Dendritic cell treated with granulocyte-macrophage colony-stimulating factor and Interleukin-4, amounts not matched to agents 40 ng/mL and 50 ng/mL, for 4 days (primary cell): ENCODE data around the gene GPRC5A.

ENCODE experiments used
- H3K27ac Mint-ChIP-seq: one replicate; pipeline ENCODE4 v1.8.0; 2022; ENCODE audit warnings: mild to moderate bottlenecking, mixed read lengths
- H3K27me3 Mint-ChIP-seq: one replicate; pipeline ENCODE4 v1.8.0; 2022; ENCODE audit warnings: mild to moderate bottlenecking, mixed read lengths
- H3K36me3 Mint-ChIP-seq: one replicate; pipeline ENCODE4 v1.8.0; 2022; ENCODE audit warnings: low read depth, mixed read lengths
- H3K4me1 Mint-ChIP-seq: one replicate; pipeline ENCODE4 v1.8.0; 2022; ENCODE audit warnings: low read depth, mixed read lengths
- H3K4me3 Mint-ChIP-seq: one replicate; pipeline ENCODE4 v1.8.0; 2022; ENCODE audit warnings: mild to moderate bottlenecking, moderate library complexity, mixed read lengths
- H3K9me3 Mint-ChIP-seq: one replicate; pipeline ENCODE4 v1.8.0; 2022; ENCODE audit warnings: mixed read lengths
- intact Hi-C: fragments of 100-400 bp; cut with micrococcal nuclease; formaldehyde crosslinking; loops from one replicate; pipeline ENCODE4 v1.15.0; 2022

Gene GPRC5A

DNA sequence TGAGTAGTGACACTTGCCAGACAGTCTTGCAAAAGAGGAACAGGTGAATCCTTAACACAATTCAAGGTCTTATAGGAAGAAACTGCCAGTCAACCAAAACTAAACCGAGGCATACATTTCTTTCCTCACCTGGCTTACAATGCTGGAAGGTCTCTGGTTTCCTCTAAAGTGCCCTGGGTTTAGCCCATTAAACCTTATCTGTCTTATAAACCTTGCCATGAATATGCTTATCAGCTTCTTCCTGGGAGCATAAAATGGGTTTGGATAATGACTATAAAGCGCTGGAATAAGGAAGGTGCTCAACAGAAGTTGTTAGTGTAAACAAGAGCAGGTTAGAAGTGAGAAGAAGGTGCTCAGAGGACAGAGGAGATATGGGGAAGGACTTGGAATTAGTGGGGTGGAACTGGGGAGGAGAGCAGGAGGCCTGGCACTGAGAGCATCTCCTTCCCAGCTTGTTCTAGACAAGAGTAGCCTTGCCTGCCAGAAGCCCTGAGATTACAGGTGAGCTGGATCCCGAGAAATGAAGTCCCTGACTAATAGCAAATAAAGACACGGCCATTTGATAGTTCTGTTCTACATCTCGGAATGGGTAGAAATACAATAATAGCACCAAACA is 14.1 kb upstream of the GPRC5A start:
- intact Hi-C loops: no loop called here
- H3K36me3 Mint-ChIP-seq: no peaks in the 10 kb centered on the region
- H3K4me3 Mint-ChIP-seq: no peak overlapping the region
- H3K9me3 Mint-ChIP-seq: no peaks in the 10 kb centered on the region
- H3K4me1 Mint-ChIP-seq: peaks cover 12% of the 10 kb centered on the region
- no peak overlapping the region for H3K27ac Mint-ChIP-seq
- H3K27me3 Mint-ChIP-seq: no peaks in the 10 kb centered on the region

DNA sequence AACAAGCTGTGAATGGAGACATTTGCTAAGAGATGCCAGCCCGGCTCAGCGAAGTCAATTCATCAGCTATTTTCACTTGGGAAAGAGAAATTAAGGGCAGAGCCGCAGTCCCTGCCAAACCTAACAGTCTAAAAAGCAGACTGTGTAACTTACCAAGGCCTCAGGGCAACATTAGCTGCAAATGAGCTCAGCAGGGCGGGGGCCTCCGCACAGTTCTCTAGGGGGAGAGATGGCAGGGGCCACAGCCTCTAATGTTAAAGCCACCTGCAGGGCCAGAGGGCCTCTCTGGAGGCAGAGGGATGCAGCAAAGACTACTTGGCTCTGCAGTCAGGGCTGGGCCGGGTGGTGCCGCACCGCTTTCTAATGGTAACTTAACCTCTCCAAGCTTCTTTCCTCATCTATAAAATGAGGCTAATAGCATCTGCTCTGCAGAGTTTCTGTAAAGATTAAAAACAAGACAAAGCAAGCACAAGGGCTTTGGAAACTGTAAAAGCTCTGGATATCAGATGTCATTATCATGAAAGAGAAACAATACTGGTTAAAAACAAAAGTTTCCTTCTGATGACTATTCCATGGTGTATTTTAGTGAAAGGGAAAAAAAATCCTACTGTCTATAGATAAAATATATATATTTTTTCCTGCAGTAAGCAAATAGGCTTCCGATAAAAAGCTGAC is 13.4 kb upstream of the GPRC5A start:
- Mint-ChIP-seq H3K27ac (no peak overlapping the region), H3K9me3 (no peaks in the 10 kb centered on the region), H3K4me3 (no peak overlapping the region), H3K27me3 (no peaks in the 10 kb centered on the region), H3K36me3 (no peaks in the 10 kb centered on the region), H3K4me1 (peaks cover 12% of the 10 kb centered on the region)
- intact Hi-C loops: no loop called here

DNA sequence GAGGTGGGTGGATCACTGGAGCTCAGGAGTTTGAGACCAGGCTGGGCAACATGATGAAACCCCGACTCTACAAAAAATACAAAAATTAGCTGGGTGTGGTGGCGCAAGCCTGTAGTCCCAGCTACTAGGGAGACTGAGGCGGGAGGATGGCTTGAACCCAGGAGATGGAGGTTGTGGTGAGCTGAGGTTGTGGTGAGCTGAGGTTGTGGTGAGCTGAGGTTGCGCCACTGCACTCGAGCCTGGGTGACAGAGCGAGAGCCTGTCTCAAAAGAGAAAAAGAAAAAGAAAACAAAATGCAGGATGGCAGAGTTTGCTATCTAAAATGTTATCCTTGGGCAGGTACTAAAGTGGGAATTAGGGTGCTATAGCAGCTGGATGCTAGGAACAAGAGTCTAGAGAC is 10.8 kb upstream of the GPRC5A start:
- no peaks in the 10 kb centered on the region for H3K36me3 Mint-ChIP-seq
- H3K4me1 Mint-ChIP-seq: peaks cover 6% of the 10 kb centered on the region
- H3K27ac Mint-ChIP-seq: no peak overlapping the region
- no peaks in the 10 kb centered on the region for H3K9me3 Mint-ChIP-seq
- no peaks in the 10 kb centered on the region for H3K27me3 Mint-ChIP-seq
- intact Hi-C loops: no loop called here
- no peak overlapping the region for H3K4me3 Mint-ChIP-seq

DNA sequence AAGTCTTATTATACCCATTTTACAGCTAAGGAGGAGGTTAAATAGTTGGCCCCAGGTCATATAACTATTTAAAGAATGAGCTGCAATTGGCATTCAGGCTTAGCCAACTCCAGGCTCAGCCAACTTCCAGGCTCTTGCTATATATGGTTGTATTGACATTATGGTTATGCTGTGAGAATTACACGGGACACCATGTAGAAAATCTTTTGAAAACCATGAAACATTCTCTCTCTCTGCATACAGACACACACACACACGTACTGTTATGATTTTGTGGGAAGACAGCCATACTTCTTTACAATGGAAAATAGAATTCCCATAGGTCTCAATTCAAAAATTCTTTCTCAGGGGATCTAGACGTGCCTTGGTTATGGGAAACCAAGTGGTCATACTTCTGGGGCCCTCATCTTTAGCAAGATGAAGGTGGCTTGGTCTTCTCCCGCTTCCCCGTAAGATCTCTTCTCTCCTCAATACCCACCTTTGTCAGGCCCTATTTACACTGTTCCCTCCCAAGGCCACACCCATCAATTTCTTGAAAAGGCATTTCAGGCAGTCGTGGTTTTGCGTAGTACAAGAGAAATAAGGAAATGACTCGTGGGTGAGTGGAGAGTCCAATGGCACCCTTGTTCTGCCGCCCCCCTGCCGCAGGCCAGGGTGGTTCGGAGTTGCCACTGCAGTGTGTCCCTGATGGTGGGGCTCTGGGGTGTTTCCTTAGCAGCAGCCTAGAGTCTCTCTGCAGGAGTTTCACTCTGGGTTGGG is 10.0 kb upstream of the GPRC5A start:
- Mint-ChIP-seq H3K4me3 (no peak overlapping the region), H3K27ac (no peak overlapping the region), H3K27me3 (no peaks in the 10 kb centered on the region), H3K4me1 (peaks cover 6% of the 10 kb centered on the region), H3K36me3 (no peaks in the 10 kb centered on the region), H3K9me3 (no peaks in the 10 kb centered on the region)
- intact Hi-C loops: no loop called here

DNA sequence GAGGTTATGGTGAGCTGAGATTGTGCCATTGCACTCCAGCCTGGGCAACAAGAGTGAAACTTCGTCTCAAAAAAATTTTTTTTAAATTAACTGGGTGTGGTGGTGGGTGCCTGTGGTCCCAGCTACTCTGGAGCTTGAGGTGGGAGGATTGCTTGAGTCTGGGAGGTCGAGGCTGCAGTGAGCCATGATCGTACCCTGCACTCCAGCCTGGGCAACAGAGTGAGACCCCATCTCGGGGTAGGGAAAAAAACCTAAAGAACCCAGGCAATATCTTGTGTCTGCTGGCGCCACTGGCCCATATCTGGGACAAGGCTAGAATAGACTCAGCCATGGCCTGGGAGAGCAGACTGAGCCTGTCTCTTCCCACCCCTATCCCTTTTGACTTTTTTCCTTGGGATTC is 9.1 kb upstream of the GPRC5A start:
- Mint-ChIP-seq H3K4me1 (peaks cover 6% of the 10 kb centered on the region), H3K27ac (no peak overlapping the region), H3K27me3 (peaks cover 1% of the 10 kb centered on the region), H3K4me3 (no peak overlapping the region), H3K36me3 (no peaks in the 10 kb centered on the region), H3K9me3 (no peaks in the 10 kb centered on the region)
- intact Hi-C loops: no loop called here

DNA sequence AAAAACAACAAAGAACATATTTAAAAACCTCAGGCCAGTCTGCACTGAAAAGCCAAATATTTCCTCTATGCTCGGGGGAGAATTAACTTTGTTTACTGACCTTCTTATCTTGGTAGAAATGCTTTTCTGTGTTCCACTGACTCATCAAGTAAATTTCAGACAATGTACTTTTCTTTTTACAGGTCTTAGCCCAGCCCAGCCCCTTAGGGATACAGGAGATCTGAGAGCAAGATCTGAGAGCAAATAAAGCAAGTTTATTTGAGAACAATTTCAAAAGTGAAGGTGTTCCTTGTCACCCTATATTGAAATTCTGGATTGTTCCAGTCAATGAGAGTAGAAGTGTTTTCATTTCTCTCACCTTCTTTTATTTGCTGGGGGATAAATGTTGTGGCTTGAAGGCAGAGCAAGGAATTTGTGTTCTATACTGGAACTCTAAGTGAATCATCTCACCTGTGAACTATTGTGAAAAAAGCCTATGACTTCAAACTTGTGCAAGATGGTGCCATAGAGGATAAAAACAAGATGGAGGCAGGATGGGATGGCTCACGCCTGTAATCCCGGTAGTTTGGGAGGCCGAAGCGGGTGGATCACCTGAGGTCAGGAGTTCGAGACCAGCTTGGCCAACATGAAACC is 7.9 kb upstream of the GPRC5A start:
- H3K4me3 Mint-ChIP-seq: no peak overlapping the region
- intact Hi-C loops: no loop called here
- no peaks in the 10 kb centered on the region for H3K9me3 Mint-ChIP-seq
- no peaks in the 10 kb centered on the region for H3K36me3 Mint-ChIP-seq
- H3K27ac Mint-ChIP-seq: no peak overlapping the region
- peaks cover 6% of the 10 kb centered on the region for H3K4me1 Mint-ChIP-seq
- peaks cover 9% of the 10 kb centered on the region for H3K27me3 Mint-ChIP-seq

DNA sequence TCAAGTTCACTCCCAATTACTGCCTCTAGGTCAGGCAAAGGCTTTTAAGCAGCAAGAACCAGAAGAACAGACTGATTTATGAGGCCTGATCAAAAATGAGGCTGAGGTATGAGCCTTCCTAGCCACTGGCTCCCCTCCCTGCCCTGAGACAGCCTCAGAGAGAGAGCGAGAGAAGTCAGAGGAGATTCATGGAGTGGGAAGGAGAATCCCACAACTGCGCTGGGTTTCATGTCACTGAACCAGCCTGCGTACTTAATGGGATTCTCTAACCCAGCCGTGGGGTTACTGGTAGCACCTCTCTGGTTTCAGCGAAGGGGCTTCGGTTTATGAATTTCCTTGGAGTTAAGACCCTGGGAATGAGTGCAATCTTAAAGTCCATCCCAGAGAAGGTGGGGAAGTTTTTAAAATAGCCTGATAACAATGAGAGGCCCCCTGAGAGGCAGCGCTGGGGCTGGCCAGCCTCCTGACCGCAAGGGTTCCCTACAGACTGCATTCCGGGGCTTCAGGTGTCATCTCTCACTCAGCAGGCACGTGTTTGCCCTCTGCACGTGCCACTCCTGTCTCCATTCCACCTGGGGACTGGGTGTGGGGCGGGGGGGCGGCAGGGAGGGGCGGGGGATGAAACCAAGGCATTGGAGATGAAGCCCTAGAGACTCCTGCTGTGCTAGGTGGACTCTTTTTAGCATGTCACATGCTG is 6.1 kb upstream of the GPRC5A start:
- intact Hi-C loops: no loop called here
- Mint-ChIP-seq H3K27ac (no peak overlapping the region), H3K9me3 (no peaks in the 10 kb centered on the region), H3K4me1 (peaks cover 6% of the 10 kb centered on the region), H3K4me3 (no peak overlapping the region), H3K36me3 (no peaks in the 10 kb centered on the region), H3K27me3 (peaks cover 25% of the 10 kb centered on the region)

DNA sequence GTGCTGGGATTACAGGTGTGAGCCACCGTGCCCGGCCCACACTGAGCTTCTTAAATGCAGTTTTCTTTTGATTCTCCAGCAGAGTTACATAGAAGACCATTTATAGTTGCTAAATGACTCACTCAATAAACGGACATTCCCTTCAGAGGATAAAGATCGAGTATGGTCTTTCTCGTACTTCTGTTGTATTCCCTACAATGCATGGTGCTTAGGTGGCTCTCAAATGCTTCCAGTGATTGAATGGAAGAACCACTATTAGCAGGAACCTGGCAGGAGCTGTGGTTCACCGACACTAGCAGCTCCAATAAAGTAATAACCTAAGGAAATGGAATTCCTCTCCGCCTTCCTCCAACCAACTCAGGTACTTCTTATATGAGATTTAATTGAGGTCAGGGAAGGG is 3.9 kb upstream of the GPRC5A start:
- no peaks in the 10 kb centered on the region for H3K36me3 Mint-ChIP-seq
- intact Hi-C loops: no loop called here
- H3K27ac Mint-ChIP-seq: no peak overlapping the region
- H3K4me1 Mint-ChIP-seq: peaks cover 15% of the 10 kb centered on the region
- H3K9me3 Mint-ChIP-seq: no peaks in the 10 kb centered on the region
- H3K4me3 Mint-ChIP-seq: no peak overlapping the region
- H3K27me3 Mint-ChIP-seq: peaks cover 47% of the 10 kb centered on the region

DNA sequence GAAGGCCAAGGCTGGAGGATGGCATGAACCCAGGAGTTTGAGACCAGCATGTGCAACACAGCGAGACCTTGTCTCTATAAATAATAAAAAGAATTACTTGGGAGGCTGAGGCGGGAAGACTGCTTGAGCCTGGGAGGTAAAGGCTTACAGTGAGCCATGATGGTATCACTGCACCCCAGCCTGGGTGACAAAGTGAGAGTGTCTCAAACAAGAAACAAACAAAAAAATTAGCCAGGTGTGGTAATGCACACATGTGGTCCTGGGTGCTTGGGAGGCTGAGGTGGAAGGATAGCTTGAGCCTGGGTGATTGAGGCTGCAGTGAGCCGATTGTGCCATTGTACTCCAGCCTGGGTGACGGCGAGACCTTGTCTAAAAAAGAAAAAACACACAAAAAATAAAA is 1.7 kb upstream of the GPRC5A start:
- Mint-ChIP-seq H3K9me3 (no peaks in the 10 kb centered on the region), H3K4me3 (no peak overlapping the region), H3K4me1 (peaks cover 15% of the 10 kb centered on the region), H3K36me3 (no peaks in the 10 kb centered on the region), H3K27ac (no peak overlapping the region), H3K27me3 (peaks cover 62% of the 10 kb centered on the region)
- intact Hi-C loops: no loop called here

DNA sequence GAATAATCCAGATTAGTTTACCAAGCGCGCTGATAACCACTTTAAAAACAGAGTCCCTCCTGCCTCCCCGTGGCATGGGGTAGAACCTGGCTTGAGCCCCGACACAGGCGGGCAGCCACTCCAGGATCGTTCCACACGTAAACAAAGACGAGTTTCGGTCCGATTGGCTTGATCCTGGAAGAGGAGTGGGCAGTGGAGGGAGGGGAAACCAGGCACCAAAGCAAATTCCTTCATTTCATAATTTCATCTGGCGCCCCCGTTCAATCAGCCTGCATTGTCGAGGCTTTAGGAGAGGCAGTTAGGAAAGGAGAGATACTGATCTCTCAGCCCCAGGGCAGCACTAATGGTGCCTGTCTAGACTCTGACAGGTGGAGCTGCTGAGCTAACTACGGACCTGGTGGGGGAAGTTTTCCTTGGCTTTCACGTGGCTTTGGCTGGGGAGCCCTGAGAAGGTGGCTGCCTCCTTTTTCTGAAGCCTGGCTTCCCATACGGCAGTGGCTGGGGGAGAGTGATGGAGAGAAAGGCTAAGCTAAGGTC is 751 bp upstream of the GPRC5A start:
- Mint-ChIP-seq H3K4me1 (peaks cover 15% of the 10 kb centered on the region), H3K27me3 (peaks cover 62% of the 10 kb centered on the region), H3K27ac (peak overlapping the region; percentile 8), H3K36me3 (no peaks in the 10 kb centered on the region), H3K9me3 (no peaks in the 10 kb centered on the region), H3K4me3 (peak overlapping the region; percentile 66)
- intact Hi-C loops: no loop called here

DNA sequence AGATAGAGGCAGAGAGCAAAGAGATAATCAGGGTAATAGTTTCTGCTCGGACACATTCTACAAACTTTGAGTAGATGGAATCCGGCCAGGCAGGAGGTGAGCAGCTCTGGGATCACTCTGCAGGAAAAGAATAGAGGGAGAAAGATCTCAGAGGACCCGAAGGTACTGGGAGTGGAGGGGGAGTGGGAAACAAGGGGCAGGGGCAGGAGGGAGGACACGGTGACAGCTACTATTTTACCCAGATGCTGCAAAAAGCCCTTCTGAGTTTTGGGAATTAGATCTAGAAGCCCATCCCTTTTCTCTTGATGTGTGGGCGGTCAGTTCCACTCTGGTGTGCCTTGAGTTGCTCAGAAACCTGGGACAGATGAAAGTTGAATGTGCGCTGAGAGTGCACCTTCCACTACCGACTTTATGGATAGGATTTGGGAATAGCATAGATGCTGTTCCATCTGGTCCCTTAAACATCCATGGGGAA is 556 bp downstream of the GPRC5A start:
- peak overlapping the region; percentile 6 for H3K4me3 Mint-ChIP-seq
- no peak overlapping the region for H3K27ac Mint-ChIP-seq

DNA sequence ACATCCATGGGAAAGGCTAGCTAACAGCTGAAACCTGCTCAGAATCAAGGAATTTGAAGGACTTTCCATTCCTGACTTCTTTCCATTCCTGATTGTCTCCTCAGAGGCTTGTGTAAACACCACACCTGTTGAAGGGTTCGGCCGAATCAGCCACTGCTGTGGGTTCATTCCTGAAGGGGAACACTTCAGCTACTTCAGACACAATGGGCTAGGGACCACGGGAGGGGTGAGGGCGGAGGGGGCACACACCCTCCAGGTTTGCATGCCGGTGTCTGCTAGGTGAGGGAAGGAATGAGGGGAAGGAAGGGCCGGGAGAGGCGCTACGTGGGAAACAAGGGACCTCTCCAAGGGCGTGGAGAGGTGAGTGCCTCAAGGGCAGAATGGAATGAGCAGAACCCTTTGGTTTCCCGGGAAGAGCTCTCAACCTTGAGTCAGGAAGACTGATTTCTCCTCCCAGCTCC is 1.3 kb downstream of the GPRC5A start:
- Mint-ChIP-seq H3K4me3 (no peak overlapping the region), H3K36me3 (no peaks in the 10 kb centered on the region), H3K27me3 (peaks cover 60% of the 10 kb centered on the region), H3K9me3 (no peaks in the 10 kb centered on the region), H3K27ac (no peak overlapping the region), H3K4me1 (peaks cover 15% of the 10 kb centered on the region)
- intact Hi-C loops: no loop called here

More for the DNA sequence above, 556 bp downstream of the GPRC5A start:
- no peaks in the 10 kb centered on the region for H3K9me3 Mint-ChIP-seq
- H3K27me3 Mint-ChIP-seq: peaks cover 61% of the 10 kb centered on the region
- H3K4me1 Mint-ChIP-seq: peaks cover 15% of the 10 kb centered on the region
- H3K36me3 Mint-ChIP-seq: no peaks in the 10 kb centered on the region
- intact Hi-C loops: no loop called here

DNA sequence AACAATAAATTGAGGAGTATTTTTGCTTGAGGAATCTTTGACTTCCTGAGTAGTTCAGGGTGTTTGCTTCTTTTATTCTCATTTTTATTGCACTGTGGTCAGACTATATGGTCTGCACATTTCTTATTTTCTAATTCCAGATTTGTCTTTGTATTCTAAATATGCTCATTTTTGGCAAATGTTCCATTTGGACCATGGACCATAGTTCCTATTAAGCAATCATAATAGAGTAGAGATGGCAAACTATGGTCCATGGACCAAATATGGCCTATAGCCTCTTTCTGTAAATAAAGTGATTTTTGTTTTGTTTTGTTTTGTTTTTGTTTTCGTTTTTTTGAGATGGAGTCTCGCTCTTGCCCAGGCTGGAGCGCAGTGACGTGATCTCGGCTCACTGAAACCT is 2.1 kb downstream of the GPRC5A start:
- no peaks in the 10 kb centered on the region for H3K36me3 Mint-ChIP-seq
- intact Hi-C loops: no loop called here
- H3K4me3 Mint-ChIP-seq: no peak overlapping the region
- no peak overlapping the region for H3K27ac Mint-ChIP-seq
- H3K4me1 Mint-ChIP-seq: peaks cover 15% of the 10 kb centered on the region
- H3K27me3 Mint-ChIP-seq: peaks cover 54% of the 10 kb centered on the region
- no peaks in the 10 kb centered on the region for H3K9me3 Mint-ChIP-seq
